Measurements from ENCODE around the gene TNP2. TPM values are rescaled to one million over a fixed set of nuclear protein-coding genes. Genes with fewer than 3 reads are reported as not detected.
"Not testable (repeated sequence)": the region's sequence is repeated elsewhere in the genome, so short reads cannot be mapped to it uniquely, and the experiment has no call there.

TNP2 gene
- total RNA-seq, 2 experiments from 2014 or later, result not detected

GRCh38 chr16:11298143-11298900, 29.2 kb upstream of the TNP2 start:
- Mint-ChIP-seq H3K9me3 (no peaks in the 10 kb centered on the region), H3K27me3 (ENCODE audit: low read depth) (no peaks in the 10 kb centered on the region), H3K4me3 (no peak overlapping the region), H3K27ac (peak overlapping the region; percentile 0), H3K4me1 (ENCODE audit: low read depth) (peaks cover 27% of the 10 kb centered on the region), H3K36me3 (ENCODE audit: low read depth) (no peaks in the 10 kb centered on the region)
- intact Hi-C loops (cut with micrococcal nuclease), result no loop called here
- DNase-seq, result no peak
- CTCF ChIA-PET, result interaction anchor here (0.6 to 2.3 kb wide), 13 partner anchors 12 to 334 kb away, joined by 3 to 8 read pairs (median 4); partner anchors contain the start of gene SOCS1

- H3K27me3 Mint-ChIP-seq (ENCODE audit: low read depth), result no peaks in the 10 kb centered on the region
- intact Hi-C loops (cut with micrococcal nuclease), result loop anchor here (1.0 to 2.0 kb wide), 4 partner anchors 11 to 57 kb away; no protein-coding TSS in a partner anchor
- H3K4me3 Mint-ChIP-seq, result peak overlapping the region; percentile 49
- H3K9me3 Mint-ChIP-seq, result no peaks in the 10 kb centered on the region
- H3K36me3 Mint-ChIP-seq (ENCODE audit: low read depth), result no peaks in the 10 kb centered on the region
- peak; percentile 78 for DNase-seq
- H3K27ac Mint-ChIP-seq, result peak overlapping the region; percentile 0
- peaks cover 27% of the 10 kb centered on the region for H3K4me1 Mint-ChIP-seq (ENCODE audit: low read depth)
- CTCF ChIA-PET, result interaction anchor here (0.6 to 2.3 kb wide), 17 partner anchors 12 to 349 kb away, joined by 3 to 8 read pairs (median 4); partner anchors contain the start of gene SOCS1
Observed at GRCh38 chr16:11297492-11298142, 28.5 kb upstream of the TNP2 start.

- no peak for DNase-seq
- no peaks in the 10 kb centered on the region for H3K27me3 Mint-ChIP-seq (ENCODE audit: low read depth)
- intact Hi-C loops (cut with micrococcal nuclease), result loop anchor here (1.0 to 2.0 kb wide), 4 partner anchors 11 to 58 kb away; no protein-coding TSS in a partner anchor
- H3K4me1 Mint-ChIP-seq (ENCODE audit: low read depth), result peaks cover 27% of the 10 kb centered on the region
- H3K36me3 Mint-ChIP-seq (ENCODE audit: low read depth), result no peaks in the 10 kb centered on the region
- H3K4me3 Mint-ChIP-seq, result no peak overlapping the region
- no peaks in the 10 kb centered on the region for H3K9me3 Mint-ChIP-seq
- peak overlapping the region; percentile 0 for H3K27ac Mint-ChIP-seq
- CTCF ChIA-PET, result interaction anchor here (0.8 to 2.3 kb wide), 10 partner anchors 11 to 348 kb away, joined by 3 to 8 read pairs (median 4); partner anchors contain the start of gene SOCS1
Observed at GRCh38 chr16:11296706-11297491, 27.8 kb upstream of the TNP2 start.

- no peaks in the 10 kb centered on the region for H3K27me3 Mint-ChIP-seq (ENCODE audit: low read depth)
- no peak overlapping the region for H3K27ac Mint-ChIP-seq
- intact Hi-C loops (cut with micrococcal nuclease), result loop anchor here (2.0 kb wide), 1 partner anchor 58 kb away; no protein-coding TSS in a partner anchor
- H3K36me3 Mint-ChIP-seq (ENCODE audit: low read depth), result no peaks in the 10 kb centered on the region
- H3K4me3 Mint-ChIP-seq, result no peak overlapping the region
- H3K9me3 Mint-ChIP-seq, result no peaks in the 10 kb centered on the region
- peaks cover 27% of the 10 kb centered on the region for H3K4me1 Mint-ChIP-seq (ENCODE audit: low read depth)
- CTCF ChIA-PET, result interaction anchor here (0.9 to 2.1 kb wide), 4 partner anchors 10 to 348 kb away, joined by 4 to 6 read pairs (median 4); no protein-coding TSS in a partner anchor
- no peak for DNase-seq
Observed at GRCh38 chr16:11296351-11296705, 27.2 kb upstream of the TNP2 start.

- Mint-ChIP-seq H3K27ac (no peak overlapping the region), H3K36me3 (ENCODE audit: low read depth) (no peaks in the 10 kb centered on the region), H3K27me3 (ENCODE audit: low read depth) (no peaks in the 10 kb centered on the region), H3K4me1 (ENCODE audit: low read depth) (peaks cover 27% of the 10 kb centered on the region), H3K4me3 (no peak overlapping the region), H3K9me3 (no peaks in the 10 kb centered on the region)
- CTCF ChIA-PET, result no interaction called here
- no peak for DNase-seq
- intact Hi-C loops (cut with micrococcal nuclease), result loop anchor here (2.0 kb wide), 1 partner anchor 59 kb away; no protein-coding TSS in a partner anchor
Observed at GRCh38 chr16:11295672-11296071, 26.5 kb upstream of the TNP2 start.

GRCh38 chr16:11292076-11292748, 23.1 kb upstream of the TNP2 start:
- CTCF ChIA-PET, result no interaction called here
- no peaks in the 10 kb centered on the region for H3K9me3 Mint-ChIP-seq
- H3K27ac Mint-ChIP-seq, result no peak overlapping the region
- H3K4me3 Mint-ChIP-seq, result no peak overlapping the region
- DNase-seq, result no peak
- intact Hi-C loops (cut with micrococcal nuclease), result no loop called here
- peaks cover 13% of the 10 kb centered on the region for H3K4me1 Mint-ChIP-seq (ENCODE audit: low read depth)
- no peaks in the 10 kb centered on the region for H3K27me3 Mint-ChIP-seq (ENCODE audit: low read depth)
- H3K36me3 Mint-ChIP-seq (ENCODE audit: low read depth), result no peaks in the 10 kb centered on the region

GRCh38 chr16:11291091-11291703, 22.1 kb upstream of the TNP2 start:
- H3K4me1 Mint-ChIP-seq (ENCODE audit: low read depth), result peaks cover 14% of the 10 kb centered on the region
- CTCF ChIA-PET, result no interaction called here
- H3K27ac Mint-ChIP-seq, result no peak overlapping the region
- intact Hi-C loops (cut with micrococcal nuclease), result no loop called here
- no peaks in the 10 kb centered on the region for H3K27me3 Mint-ChIP-seq (ENCODE audit: low read depth)
- no peaks in the 10 kb centered on the region for H3K9me3 Mint-ChIP-seq
- no peak overlapping the region for H3K4me3 Mint-ChIP-seq
- DNase-seq, result no peak
- no peaks in the 10 kb centered on the region for H3K36me3 Mint-ChIP-seq (ENCODE audit: low read depth)

GRCh38 chr16:11290102-11290893, 21.2 kb upstream of the TNP2 start:
- DNase-seq, result no peak
- intact Hi-C loops (cut with micrococcal nuclease), result no loop called here
- H3K4me1 Mint-ChIP-seq (ENCODE audit: low read depth), result peaks cover 23% of the 10 kb centered on the region
- no peak overlapping the region for H3K27ac Mint-ChIP-seq
- no peaks in the 10 kb centered on the region for H3K36me3 Mint-ChIP-seq (ENCODE audit: low read depth)
- CTCF ChIA-PET, result no interaction called here
- no peak overlapping the region for H3K4me3 Mint-ChIP-seq
- H3K9me3 Mint-ChIP-seq, result no peaks in the 10 kb centered on the region
- no peaks in the 10 kb centered on the region for H3K27me3 Mint-ChIP-seq (ENCODE audit: low read depth)

- CTCF ChIA-PET, result interaction anchor here (0.6 to 0.8 kb wide), 2 partner anchors 69 to 194 kb away, joined by 3 to 4 read pairs; no protein-coding TSS in a partner anchor
- DNase-seq; H3K36me3 Mint-ChIP-seq (ENCODE audit: low read depth); H3K27ac Mint-ChIP-seq; H3K27me3 Mint-ChIP-seq (ENCODE audit: low read depth); H3K4me3 Mint-ChIP-seq; intact Hi-C loops (cut with micrococcal nuclease); H3K9me3 Mint-ChIP-seq: not testable (repeated sequence)
- H3K4me1 Mint-ChIP-seq (ENCODE audit: low read depth), result peaks cover 25% of the 10 kb centered on the region
Observed at GRCh38 chr16:11289696-11290095, 20.6 kb upstream of the TNP2 start.

- no peak overlapping the region for H3K4me3 Mint-ChIP-seq
- CTCF ChIA-PET, result interaction anchor here (0.6 to 0.8 kb wide), 3 partner anchors 33 to 193 kb away, joined by 3 to 6 read pairs (median 4); partner anchors contain the start of gene SOCS1
- no peaks in the 10 kb centered on the region for H3K9me3 Mint-ChIP-seq
- DNase-seq, result no peak
- H3K4me1 Mint-ChIP-seq (ENCODE audit: low read depth), result peaks cover 25% of the 10 kb centered on the region
- H3K36me3 Mint-ChIP-seq (ENCODE audit: low read depth), result no peaks in the 10 kb centered on the region
- no peaks in the 10 kb centered on the region for H3K27me3 Mint-ChIP-seq (ENCODE audit: low read depth)
- intact Hi-C loops (cut with micrococcal nuclease), result no loop called here
- H3K27ac Mint-ChIP-seq, result no peak overlapping the region
Observed at GRCh38 chr16:11289202-11289601, 20.1 kb upstream of the TNP2 start.

GRCh38 chr16:11285842-11286241, 16.7 kb upstream of the TNP2 start:
- Mint-ChIP-seq H3K4me3 (no peak overlapping the region), H3K27ac (peak overlapping the region; percentile 67), H3K36me3 (ENCODE audit: low read depth) (no peaks in the 10 kb centered on the region), H3K4me1 (ENCODE audit: low read depth) (peaks cover 25% of the 10 kb centered on the region), H3K27me3 (ENCODE audit: low read depth) (no peaks in the 10 kb centered on the region), H3K9me3 (no peaks in the 10 kb centered on the region)
- CTCF ChIA-PET, result interaction anchor here (0.9 to 1.8 kb wide), 5 partner anchors 12 to 322 kb away, joined by 3 to 6 read pairs (median 3); partner anchors contain the start of gene SOCS1
- DNase-seq, result no peak
- intact Hi-C loops (cut with micrococcal nuclease), result loop anchor here (1.0 to 2.0 kb wide), 4 partner anchors 11 to 70 kb away; no protein-coding TSS in a partner anchor
